IPS-18c (cell line): Measurements from ENCODE around the gene POU2F1.
"Not testable (repeated sequence)": the region's sequence is repeated elsewhere in the genome, so short reads cannot be mapped to it uniquely, and the experiment has no call there.

Experiments
- H3K4me3 ChIP-seq: 2 replicates; pipeline ENCODE4 v1.7.0; 2013; ENCODE audit warnings: low read depth, mild to moderate bottlenecking, low read length, moderate library complexity; ENCODE audit not compliant: insufficient read depth
- H3K9me3 ChIP-seq: one replicate; pipeline ENCODE4 v1.6.1; 2013; ENCODE audit warnings: mild to moderate bottlenecking, low read length, moderate library complexity; ENCODE audit not compliant: control insufficient read depth, insufficient read depth

Gene POU2F1

DNA sequence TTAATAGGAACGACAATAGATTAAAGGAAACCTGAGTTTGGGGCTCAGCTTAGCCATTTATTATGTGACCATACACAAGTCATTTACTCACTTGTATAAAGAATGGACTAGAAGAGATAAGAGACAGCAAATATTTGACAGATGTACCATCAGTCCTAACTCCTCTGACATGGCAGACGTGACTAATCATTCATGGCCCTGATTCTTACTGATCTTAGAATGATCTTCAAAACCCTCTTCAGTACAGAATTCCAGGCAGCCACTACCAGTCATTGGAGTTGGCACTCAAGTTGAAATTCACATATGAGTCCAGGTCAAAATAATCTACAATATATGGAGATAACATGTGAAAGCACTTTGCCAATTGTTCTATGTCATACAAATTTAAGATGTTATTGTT lies 21.0 kb upstream of the POU2F1 start:
- no peaks in the 10 kb centered on the region for H3K9me3 ChIP-seq
- H3K4me3 ChIP-seq, result no peak overlapping the region

DNA sequence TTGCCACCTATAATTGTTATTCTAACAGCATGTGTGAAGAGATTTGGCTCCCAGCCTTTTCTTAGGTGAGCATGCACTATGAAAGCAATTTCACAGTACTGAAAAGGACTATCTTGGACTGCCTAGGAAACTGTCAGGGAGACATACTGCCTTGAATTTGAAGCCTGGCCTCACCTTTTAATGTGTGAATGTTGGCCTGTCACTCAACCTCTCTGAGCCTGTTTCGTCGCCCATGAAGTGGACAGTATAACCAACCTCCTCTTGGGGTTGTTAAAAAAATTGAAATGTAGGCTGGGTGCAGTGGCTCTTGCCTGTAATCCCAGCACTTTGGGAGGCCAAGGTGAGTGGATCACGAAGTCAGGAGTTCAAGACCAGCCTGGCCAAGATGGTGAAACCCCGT lies 20.4 kb upstream of the POU2F1 start:
- Histone ChIP-seq H3K4me3 (no peak overlapping the region), H3K9me3 (no peaks in the 10 kb centered on the region)

- H3K9me3 ChIP-seq, result no peaks in the 10 kb centered on the region
- H3K4me3 ChIP-seq, result no peak overlapping the region
Observed at GRCh38 chr1:167200749-167201148, 19.9 kb upstream of the POU2F1 start.

DNA sequence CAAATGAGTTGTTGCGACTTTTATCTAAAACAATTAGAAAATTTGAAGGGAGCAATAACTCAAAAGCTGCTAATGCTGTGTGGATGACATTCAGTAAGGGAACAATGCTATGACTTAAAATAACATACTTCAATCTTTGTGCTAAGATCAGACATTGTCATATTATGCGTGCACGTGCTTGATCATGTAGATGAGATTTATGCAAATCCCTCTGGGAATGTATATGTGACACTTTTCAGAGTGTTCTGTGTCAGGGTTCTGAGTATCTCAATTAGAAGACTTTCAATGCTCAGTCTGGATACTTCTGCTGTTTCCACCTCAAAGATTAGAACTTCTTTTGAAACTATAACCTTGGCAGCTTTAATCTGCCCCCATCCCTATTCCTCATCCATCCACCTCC lies 18.6 kb upstream of the POU2F1 start:
- H3K9me3 ChIP-seq, result no peaks in the 10 kb centered on the region

GRCh38 chr1:167205306-167206050 lies 15.2 kb upstream of the POU2F1 start:
- H3K4me3 ChIP-seq, H3K9me3 ChIP-seq: not testable (repeated sequence)

More for the DNA sequence above, 18.6 kb upstream of the POU2F1 start:
- no peak overlapping the region for H3K4me3 ChIP-seq

DNA sequence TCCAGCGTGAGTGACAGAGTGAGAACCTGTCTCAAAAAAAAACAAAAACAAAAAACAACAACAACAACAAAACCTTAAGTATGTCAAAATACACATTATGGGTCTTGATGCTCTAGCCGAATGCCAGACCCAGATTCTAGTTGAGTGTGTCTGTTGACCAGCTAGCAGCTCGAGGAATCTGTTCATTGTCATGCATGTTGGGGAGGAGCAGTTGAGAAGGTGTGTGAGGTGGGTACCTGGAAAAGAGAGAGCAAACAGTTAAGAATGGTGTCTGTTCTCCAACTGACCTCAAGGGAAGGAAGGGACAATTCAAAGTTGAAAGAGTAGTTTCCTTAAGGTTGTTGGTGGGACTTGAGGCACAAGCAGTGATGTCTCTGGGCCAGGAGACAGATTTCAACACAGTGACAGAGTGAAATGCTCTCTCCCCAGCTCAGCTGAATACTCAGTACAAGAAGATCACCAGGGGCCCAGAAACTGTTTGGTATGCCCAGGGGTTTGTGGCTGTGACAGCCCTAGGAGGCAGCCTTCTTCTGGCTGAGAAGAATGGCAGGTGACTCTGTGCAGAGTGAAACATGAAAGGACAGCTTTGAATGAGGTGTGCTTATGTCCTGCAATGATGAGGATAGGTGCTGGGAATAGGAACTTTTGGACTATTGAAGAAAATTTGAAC lies 14.4 kb upstream of the POU2F1 start:
- H3K9me3 ChIP-seq, result peaks cover 3% of the 10 kb centered on the region
- H3K4me3 ChIP-seq, result no peak overlapping the region

DNA sequence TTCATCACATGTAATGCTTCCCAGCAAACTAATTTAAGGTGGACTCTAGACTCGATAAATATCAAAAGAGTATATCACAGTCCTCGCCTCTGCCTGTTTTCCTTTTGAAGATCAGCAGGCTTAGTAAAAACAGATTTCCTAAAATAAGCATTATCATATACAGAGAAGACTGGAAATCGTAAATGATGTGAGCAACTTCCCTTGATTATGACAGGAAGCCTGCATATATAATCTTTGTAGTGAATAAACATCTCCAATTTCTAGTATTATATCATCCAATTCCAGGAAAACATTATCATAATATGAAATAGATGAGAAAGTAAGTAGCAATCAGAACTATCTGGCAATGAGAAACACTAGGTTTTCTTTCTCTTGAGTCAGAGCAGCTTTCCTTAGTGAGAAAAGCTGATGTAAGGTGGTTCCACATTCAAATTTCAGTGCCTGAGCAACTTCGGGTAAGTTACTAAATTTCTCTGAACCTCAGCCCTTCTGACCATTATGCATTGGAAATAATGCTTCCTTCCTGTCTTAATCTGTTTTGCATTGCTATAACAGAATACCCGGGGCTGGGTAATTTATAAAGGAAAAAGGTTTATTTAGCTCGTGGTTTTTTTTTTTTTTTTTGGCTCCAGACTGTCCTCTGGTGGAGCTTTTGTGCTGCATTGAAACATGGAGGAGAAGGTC lies 12.6 kb upstream of the POU2F1 start:
- Histone ChIP-seq H3K9me3 (peaks cover 3% of the 10 kb centered on the region), H3K4me3 (no peak overlapping the region)

- peaks cover 3% of the 10 kb centered on the region for H3K9me3 ChIP-seq
- H3K4me3 ChIP-seq, result no peak overlapping the region
Observed at GRCh38 chr1:167208624-167208976, 12.1 kb upstream of the POU2F1 start.

GRCh38 chr1:167209044-167209443 lies 11.6 kb upstream of the POU2F1 start:
- Histone ChIP-seq H3K9me3 (peaks cover 3% of the 10 kb centered on the region), H3K4me3 (no peak overlapping the region)

DNA sequence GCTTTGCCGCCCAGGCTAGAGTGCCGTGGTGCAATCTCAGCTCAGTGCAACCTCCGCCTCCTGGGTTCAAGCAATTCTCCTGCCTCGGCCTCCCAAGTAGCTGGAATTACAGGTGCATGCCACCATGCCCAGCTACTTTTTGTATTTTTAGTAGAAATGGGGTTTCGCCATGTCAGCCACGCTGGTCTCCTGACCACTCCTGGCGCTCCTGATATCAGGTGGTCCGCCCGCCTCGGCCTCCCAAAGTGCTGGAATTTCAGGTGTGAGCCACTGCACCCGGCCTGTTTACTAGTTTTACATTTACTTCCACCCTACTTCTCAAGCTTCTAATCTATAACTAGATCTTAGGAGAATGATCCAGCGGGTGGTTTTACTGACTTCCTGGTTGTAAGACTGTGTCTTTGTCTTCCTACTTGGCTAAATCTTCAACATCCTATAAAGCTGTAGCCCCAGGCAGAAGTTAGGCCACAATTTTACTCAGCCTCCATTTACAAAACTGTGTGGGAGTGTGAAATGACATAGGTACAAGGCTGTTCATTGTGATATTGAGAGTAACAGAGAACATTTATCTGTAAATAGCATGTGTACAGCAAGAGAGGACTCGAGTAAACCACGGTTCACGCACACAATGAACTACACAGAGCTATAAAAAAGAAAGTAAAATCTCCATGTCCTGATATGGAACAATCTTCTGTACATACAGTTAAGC lies 9.6 kb upstream of the POU2F1 start:
- peaks cover 3% of the 10 kb centered on the region for H3K9me3 ChIP-seq
- no peak overlapping the region for H3K4me3 ChIP-seq

- peaks cover 3% of the 10 kb centered on the region for H3K9me3 ChIP-seq
- no peak overlapping the region for H3K4me3 ChIP-seq
Observed at GRCh38 chr1:167212025-167212424, 8.7 kb upstream of the POU2F1 start.

DNA sequence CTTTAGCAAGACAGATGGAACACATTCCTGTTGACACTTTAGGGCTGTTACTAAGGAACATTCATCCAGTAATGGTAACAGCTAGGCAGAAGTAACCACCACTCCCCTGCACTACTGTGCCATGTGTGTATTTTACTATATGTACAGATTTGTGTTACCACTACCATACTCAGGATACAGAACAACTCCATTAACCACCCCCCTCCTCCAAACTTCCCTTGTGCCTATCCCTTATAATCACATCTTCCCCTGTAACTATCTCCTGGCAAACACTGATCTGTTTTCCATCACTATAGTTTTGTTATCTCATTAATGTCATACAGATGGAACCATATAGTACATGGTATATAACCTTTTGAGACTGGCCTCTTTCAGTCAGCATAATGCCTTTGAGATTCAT lies 3.9 kb upstream of the POU2F1 start:
- no peak overlapping the region for H3K4me3 ChIP-seq
- no peaks in the 10 kb centered on the region for H3K9me3 ChIP-seq

GRCh38 chr1:167219194-167219593 lies 1.5 kb upstream of the POU2F1 start:
- Histone ChIP-seq H3K9me3 (no peaks in the 10 kb centered on the region), H3K4me3 (peak overlapping the region; percentile 79; the same call in 1 of the 2 replicates)

DNA sequence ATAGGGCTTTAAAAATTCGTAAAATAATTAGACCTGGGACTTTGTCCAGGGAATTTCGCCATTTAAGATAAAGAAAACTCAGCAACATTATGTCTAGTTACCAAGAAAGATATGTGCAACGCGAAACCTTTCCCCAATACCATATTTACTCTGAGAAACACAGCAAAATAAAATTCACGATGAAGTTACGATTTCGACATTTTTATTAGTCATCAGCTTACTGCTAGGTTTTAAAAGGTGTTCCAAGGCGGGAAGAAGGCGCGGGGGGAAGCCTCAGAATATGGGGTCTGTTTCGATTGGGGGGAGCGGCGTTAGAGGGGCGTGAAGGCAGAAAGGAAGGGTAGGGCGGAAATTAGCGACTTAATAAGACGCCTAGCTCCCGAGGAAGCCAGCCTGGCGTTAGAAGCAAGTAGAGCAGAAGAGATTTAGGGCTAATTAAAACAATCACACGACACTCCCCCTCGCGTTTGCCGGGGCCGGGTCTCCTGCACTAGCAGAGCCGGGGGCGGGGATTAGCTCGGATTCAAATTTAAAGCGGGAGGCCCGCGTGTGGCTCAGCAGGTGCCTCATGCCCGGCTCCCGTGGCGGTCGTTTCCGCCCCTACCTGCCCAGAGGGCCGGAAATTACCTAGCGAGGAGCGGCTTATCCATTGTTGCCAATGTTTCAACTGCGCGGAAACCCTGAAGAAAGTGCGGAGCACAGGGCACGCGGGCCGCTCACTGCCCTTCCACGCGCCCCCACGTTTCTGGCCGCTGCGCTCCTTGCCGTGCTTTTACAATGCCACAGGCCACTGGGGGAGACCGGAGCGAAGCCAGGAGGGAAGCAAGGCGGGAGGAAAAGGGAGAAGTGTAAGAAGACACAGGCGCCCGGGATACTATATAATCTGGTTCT lies 795 bp upstream of the POU2F1 start:
- Histone ChIP-seq H3K4me3 (peak overlapping the region; percentile 79), H3K9me3 (no peaks in the 10 kb centered on the region)

DNA sequence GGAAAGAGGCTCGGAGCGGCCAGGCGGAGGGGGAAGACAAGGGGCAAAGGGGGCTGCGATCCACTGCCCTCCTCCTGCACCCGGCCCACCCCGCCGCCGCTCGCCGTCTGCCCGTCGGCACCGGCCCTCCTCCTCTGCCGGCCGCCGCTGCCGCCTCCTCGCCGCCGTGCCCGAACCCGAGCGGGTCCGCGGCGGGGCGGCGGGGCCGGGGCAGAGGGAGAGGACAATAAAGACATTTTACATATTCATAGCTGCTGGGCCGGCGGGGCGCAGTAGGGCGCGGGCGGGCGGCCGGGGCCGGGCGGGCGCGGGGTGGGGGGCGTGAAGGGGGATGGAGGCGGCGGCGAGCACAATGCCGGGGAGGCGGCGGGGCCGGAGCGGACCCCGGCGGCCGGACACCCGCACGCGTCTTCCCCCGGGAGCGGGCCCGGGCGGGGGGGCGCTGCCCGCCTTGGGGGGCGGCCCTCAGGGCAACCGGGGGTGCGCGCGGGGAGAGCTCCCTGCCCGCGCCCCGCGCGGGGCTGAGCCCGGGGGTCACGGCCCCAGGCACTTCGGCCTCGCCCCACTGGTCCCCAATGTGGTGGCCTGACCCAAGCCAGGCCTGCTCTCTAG lies 546 bp downstream of the POU2F1 start:
- Histone ChIP-seq H3K9me3 (no peaks in the 10 kb centered on the region), H3K4me3 (peak overlapping the region; percentile 75)

- Histone ChIP-seq H3K9me3 (no peaks in the 10 kb centered on the region), H3K4me3 (peak overlapping the region; percentile 70)
Observed at GRCh38 chr1:167221738-167222610, 1.3 kb downstream of the POU2F1 start.
